ENCODE measurements around the gene SMARCE1. TPM values are rescaled to one million over a fixed set of nuclear protein-coding genes. Genes with fewer than 3 reads are reported as not detected.
A peak's percentile ranks its signal among the peaks of the same experiment; 100 is the strongest.

The SMARCE1 gene
- total and polyA plus RNA-seq, 2 of the 4 experiments (the other 2 are of a cell fraction), result 66.2 to 119 TPM

GRCh38 chr17:40646791-40647623 is 611 bp downstream of the SMARCE1 start:
- H2BK120ac ChIP-seq (ENCODE audit: low read depth, low read length), result no peak overlapping the region
- peak overlapping the region; percentile 80 for H2BK5ac ChIP-seq (ENCODE audit: low read depth, low read length, poor library complexity, severe bottlenecking)
- peak overlapping the region; percentile 99 for H2AFZ ChIP-seq (replicated peaks; ENCODE audit: low read length, poor library complexity)
- peak overlapping the region; percentile 93 for H3K4ac ChIP-seq (ENCODE audit: low read depth, low read length)
- WGBS, 2 experiments (ENCODE audit: extremely low coverage in 2 of 2, insufficient read length in 1 of 2), result 0% methylated on average over 3 of the region's 18 CpGs; no CpG with 5 or more reads in 1 of the 2 experiments
- H3K14ac ChIP-seq (replicated peaks; ENCODE audit: low read depth, low read length), result peak overlapping the region; percentile 90
- DNase-seq (peak; percentile 43), ATAC-seq (ENCODE audit: low read depth) (peak; percentile 59)
- peaks cover 6% of the 10 kb centered on the region; the same call in 1 of the 2 replicates for H3K9me1 ChIP-seq (ENCODE audit: insufficient read depth, low read length)
- H3K4me3 ChIP-seq (ENCODE audit: insufficient read depth, low read depth, low read length), result peak overlapping the region; percentile 93
- peaks cover 31 to 41% of the 10 kb centered on the region in 2 experiments for H3K79me1 ChIP-seq (ENCODE audit: low read depth in 1 of 2, low read length in 2 of 2)
- peak overlapping the region; percentile 48 for H2AK5ac ChIP-seq (ENCODE audit: low read depth, low read length)
- BruUV-seq (replicated peaks), result TSS peak; percentile 55
- in situ Hi-C loops (cut with MboI; ENCODE audit: low sequenced_read_pairs), result no loop called here
- H3K27me3 ChIP-seq (ENCODE audit: control insufficient read depth, insufficient read depth, low read length), result no peaks in the 10 kb centered on the region
- no peaks in the 10 kb centered on the region for H3K9me3 ChIP-seq (ENCODE audit: control insufficient read depth, insufficient read depth, low read length)
- peak overlapping the region; percentile 74 for H3K4me2 ChIP-seq (ENCODE audit: low read depth, low read length)
- H4K20me1 ChIP-seq (ENCODE audit: insufficient read depth, low read length), result peaks cover 3% of the 10 kb centered on the region; the same call in 1 of the 2 replicates
- no peak overlapping the region for H2BK15ac ChIP-seq (ENCODE audit: low read depth, low read length)
- H3K9ac ChIP-seq (ENCODE audit: low read depth, low read length), result peak overlapping the region; percentile 99
- peak overlapping the region; percentile 94 for H3K27ac ChIP-seq (ENCODE audit: insufficient read depth, low read length)
- intact Hi-C loops (cut with micrococcal nuclease), result loop anchor here (5.0 kb wide), 1 partner anchor 900 kb away; no protein-coding TSS in a partner anchor
- H3K4me1 ChIP-seq (ENCODE audit: control insufficient read depth, insufficient read depth, low read length), result peaks cover 5% of the 10 kb centered on the region
- peak overlapping the region; percentile 91 to 99 for H4K8ac ChIP-seq (ENCODE audit: low read depth in 2 of 2, low read length in 2 of 2)
- H3K18ac ChIP-seq (ENCODE audit: low read depth, low read length), result peak overlapping the region; percentile 74; the same call in 1 of the 2 replicates
- CTCF ChIA-PET, result interaction anchor here (0.8 to 1.4 kb wide), 2 partner anchors 18 to 28 kb away, joined by 3 read pairs; partner anchors contain the start of gene KRT222
- peak overlapping the region; percentile 76 for H4K91ac ChIP-seq (ENCODE audit: insufficient read depth, low read depth, low read length)
- peak overlapping the region; percentile 94 for H4K5ac ChIP-seq (ENCODE audit: low read depth, low read length)
- H3K36me3 ChIP-seq (ENCODE audit: control insufficient read depth, insufficient read depth, low read length), result peaks cover 4% of the 10 kb centered on the region; the same call in 1 of the 2 replicates
- dilution Hi-C loops (cut with HindIII; ENCODE audit: low sequenced_read_pairs, unreplicated experiment), result no loop called here
- peak overlapping the region; percentile 68 for H2AK9ac ChIP-seq (replicated peaks; ENCODE audit: low read depth, low read length, poor library complexity)
- peak overlapping the region; percentile 90 for H3K56ac ChIP-seq (ENCODE audit: extremely low read depth, insufficient read depth, low read length)
- POLR2A ChIA-PET (ENCODE audit: unreplicated experiment), result interaction anchor here (0.6 to 1.0 kb wide), 3 partner anchors 27 to 269 kb away, joined by 3 to 5 read pairs (median 3); no protein-coding TSS in a partner anchor
- peak overlapping the region; percentile 7; the same call in 1 of the 2 replicates for H3K23ac ChIP-seq (ENCODE audit: low read depth, low read length)
- H2BK20ac ChIP-seq (ENCODE audit: low read depth, low read length), result no peak overlapping the region
- TF ChIP-seq ELK1 (IDR thresholded peaks at IDR 0.05; ENCODE audit: borderline replicate concordance, low read depth, low read length) (no peak), MXI1 (IDR thresholded peaks at IDR 0.05; ENCODE audit: borderline replicate concordance, low read depth, low read length) (no peak), RFX5 (IDR thresholded peaks at IDR 0.05; ENCODE audit: low read depth, low read length) (no peak), SMC3 (IDR thresholded peaks at IDR 0.05; ENCODE audit: low read depth, low read length) (no peak), CHD1 (IDR thresholded peaks at IDR 0.05; ENCODE audit: low read depth, low read length) (no peak), POLR2A (IDR thresholded peaks at IDR 0.05; ENCODE audit: low read depth, low read length) (no peak; the same call in 1 of the 2 replicates), RCOR1 (IDR thresholded peaks at IDR 0.05; ENCODE audit: insufficient replicate concordance, low read length) (no peak), FOS (IDR thresholded peaks at IDR 0.05; ENCODE audit: low read depth, low read length) (no peak), CEBPB (IDR thresholded peaks at IDR 0.05; ENCODE audit: low read depth, low read length) (no peak), MAFK (IDR thresholded peaks at IDR 0.05; ENCODE audit: low read depth, low read length) (no peak), RAD21 (IDR thresholded peaks at IDR 0.05; ENCODE audit: low read length) (no peak)
- TF ChIP-seq, protein P1, sequence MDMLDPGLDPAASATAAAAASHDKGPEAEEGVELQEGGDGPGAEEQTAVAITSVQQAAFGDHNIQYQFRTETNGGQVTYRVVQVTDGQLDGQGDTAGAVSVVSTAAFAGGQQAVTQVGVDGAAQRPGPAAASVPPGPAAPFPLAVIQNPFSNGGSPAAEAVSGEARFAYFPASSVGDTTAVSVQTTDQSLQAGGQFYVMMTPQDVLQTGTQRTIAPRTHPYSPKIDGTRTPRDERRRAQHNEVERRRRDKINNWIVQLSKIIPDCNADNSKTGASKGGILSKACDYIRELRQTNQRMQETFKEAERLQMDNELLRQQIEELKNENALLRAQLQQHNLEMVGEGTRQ (IDR thresholded peaks at IDR 0.05; ENCODE audit: low read depth, low read length), result no peak
- TF ChIP-seq, protein P2, sequence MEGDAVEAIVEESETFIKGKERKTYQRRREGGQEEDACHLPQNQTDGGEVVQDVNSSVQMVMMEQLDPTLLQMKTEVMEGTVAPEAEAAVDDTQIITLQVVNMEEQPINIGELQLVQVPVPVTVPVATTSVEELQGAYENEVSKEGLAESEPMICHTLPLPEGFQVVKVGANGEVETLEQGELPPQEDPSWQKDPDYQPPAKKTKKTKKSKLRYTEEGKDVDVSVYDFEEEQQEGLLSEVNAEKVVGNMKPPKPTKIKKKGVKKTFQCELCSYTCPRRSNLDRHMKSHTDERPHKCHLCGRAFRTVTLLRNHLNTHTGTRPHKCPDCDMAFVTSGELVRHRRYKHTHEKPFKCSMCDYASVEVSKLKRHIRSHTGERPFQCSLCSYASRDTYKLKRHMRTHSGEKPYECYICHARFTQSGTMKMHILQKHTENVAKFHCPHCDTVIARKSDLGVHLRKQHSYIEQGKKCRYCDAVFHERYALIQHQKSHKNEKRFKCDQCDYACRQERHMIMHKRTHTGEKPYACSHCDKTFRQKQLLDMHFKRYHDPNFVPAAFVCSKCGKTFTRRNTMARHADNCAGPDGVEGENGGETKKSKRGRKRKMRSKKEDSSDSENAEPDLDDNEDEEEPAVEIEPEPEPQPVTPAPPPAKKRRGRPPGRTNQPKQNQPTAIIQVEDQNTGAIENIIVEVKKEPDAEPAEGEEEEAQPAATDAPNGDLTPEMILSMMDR (conservative IDR thresholded peaks at IDR 0.05; ENCODE audit: low read depth, low read length), result no peak

Data from IMR-90 (cell line).